22Rv1 (cell line): Measurements from ENCODE around the gene OTUB2.

ENCODE experiments used
- H3K27ac ChIP-seq: fragments of 450-650 bp; 2 replicates; pipeline ENCODE4 v1.5.1; 2017
- CTCF ChIP-seq: fragments of 450-650 bp; IDR thresholded peaks from 2 replicates; pipeline ENCODE4 v1.5.1; 2017; ENCODE audit warnings: mild to moderate bottlenecking
- ZFX ChIP-seq: fragments of 450-650 bp; IDR thresholded peaks from 2 replicates; pipeline ENCODE4 v1.6.1; 2017; ENCODE audit warnings: antibody characterized with exemption, borderline replicate concordance

The OTUB2 gene

GRCh38 chr14:94075008-94075407, 48.9 kb downstream of the OTUB2 start:
- TF ChIP-seq ZFX (no peak), CTCF (no peak)
- no peak overlapping the region for H3K27ac ChIP-seq

GRCh38 chr14:94077111-94077821, 51.1 kb downstream of the OTUB2 start:
- TF ChIP-seq CTCF, result no peak
- no peak for TF ChIP-seq ZFX
- H3K27ac ChIP-seq, result no peak overlapping the region

GRCh38 chr14:94077823-94078222, 51.7 kb downstream of the OTUB2 start:
- TF ChIP-seq ZFX, result no peak
- no peak for TF ChIP-seq CTCF
- H3K27ac ChIP-seq, result no peak overlapping the region

- H3K27ac ChIP-seq, result peak overlapping the region; percentile 72
- TF ChIP-seq ZFX (no peak), CTCF (no peak)
Observed at GRCh38 chr14:94079891-94080620, 53.9 kb downstream of the OTUB2 start.

- peak within 1 kb of the TSS; percentile 72 for H3K27ac ChIP-seq
- no peak for TF ChIP-seq ZFX
- no peak for TF ChIP-seq CTCF
Observed at GRCh38 chr14:94080621-94081385, 54.7 kb downstream of the OTUB2 start, which contains the start of the genes DDX24 and IFI27L1. DDX24 (minus strand) TSS chr14:94081202; CDS start chr14:94079742, 1,460 bp downstream. IFI27L1 (plus strand) TSS chr14:94081310; CDS start chr14:94096938, 15,628 bp downstream.

- TF ChIP-seq CTCF (no peak), ZFX (no peak)
- H3K27ac ChIP-seq, result peak overlapping the region; percentile 72
Observed at GRCh38 chr14:94081386-94081820, 55.3 kb downstream of the OTUB2 start.
